Hepatic stellate cell (primary cell): ENCODE results near the gene DGLUCY.
"Not testable (repeated sequence)": the region's sequence is repeated elsewhere in the genome, so short reads cannot be mapped to it uniquely, and the experiment has no call there.

Experiments
- DNase-seq: peaks from one replicate; pipeline ENCODE4 v3.0.0; 2011; ENCODE audit warnings: low spot score

Gene DGLUCY

GRCh38 chr14:91234791-91235114 is 120.9 kb downstream of the DGLUCY start:
- no peak for DNase-seq

GRCh38 chr14:91235841-91236240 is 122.0 kb downstream of the DGLUCY start:
- no peak for DNase-seq

- DNase-seq = peak; percentile 85
Measured at GRCh38 chr14:91237219-91237618, 123.3 kb downstream of the DGLUCY start.

GRCh38 chr14:91238085-91238484 is 124.2 kb downstream of the DGLUCY start:
- no peak for DNase-seq

GRCh38 chr14:91238661-91239060 is 124.8 kb downstream of the DGLUCY start:
- no peak for DNase-seq

- no peak for DNase-seq
Measured at GRCh38 chr14:91241863-91242262, 128.0 kb downstream of the DGLUCY start.

- DNase-seq = no peak
Measured at GRCh38 chr14:91242635-91243034, 128.8 kb downstream of the DGLUCY start.

GRCh38 chr14:91243074-91243471 is 129.2 kb downstream of the DGLUCY start:
- DNase-seq = no peak

- peak; percentile 57 for DNase-seq
Measured at GRCh38 chr14:91244501-91244901, 130.6 kb downstream of the DGLUCY start, which contains the start of gene GPR68. TSS of gene GPR68 (minus strand) at chr14:91244704. CDS start at chr14:91235050, 9,654 bp downstream.

GRCh38 chr14:91245029-91245428 is 131.2 kb downstream of the DGLUCY start:
- DNase-seq = no peak

GRCh38 chr14:91245616-91246015 is 131.7 kb downstream of the DGLUCY start:
- DNase-seq = not testable (repeated sequence)

- DNase-seq = no peak
Measured at GRCh38 chr14:91246051-91246852, 132.4 kb downstream of the DGLUCY start.

GRCh38 chr14:91249841-91250616 is 136.2 kb downstream of the DGLUCY start:
- no peak for DNase-seq

- no peak for DNase-seq
Measured at GRCh38 chr14:91250912-91251311, 137.0 kb downstream of the DGLUCY start.

GRCh38 chr14:91252871-91253794 is 139.3 kb downstream of the DGLUCY start:
- no peak for DNase-seq

- no peak for DNase-seq
Measured at GRCh38 chr14:91253795-91254323, 140.0 kb downstream of the DGLUCY start.

GRCh38 chr14:91254461-91254860 is 140.6 kb downstream of the DGLUCY start:
- DNase-seq = no peak

- DNase-seq = no peak
Measured at GRCh38 chr14:91255026-91255695, 141.3 kb downstream of the DGLUCY start.

- no peak for DNase-seq
Measured at GRCh38 chr14:91256661-91257060, 142.8 kb downstream of the DGLUCY start.

GRCh38 chr14:91257328-91258010 is 143.6 kb downstream of the DGLUCY start:
- DNase-seq = no peak
